ENCODE measurements around the gene UTP4. TPM values are rescaled to one million over a fixed set of nuclear protein-coding genes. Genes with fewer than 3 reads are reported as not detected.
A peak's percentile ranks its signal among the peaks of the same experiment; 100 is the strongest.

UTP4 gene
- total RNA-seq, 1 donor from 2014 or later = 24.1 TPM

- ATAC-seq (ENCODE audit: poor library complexity) (no peak), DNase-seq (no peak)
- intact Hi-C loops (cut with DNase I) = no loop called here
Observed at GRCh38 chr16:69160192-69160591, 27.7 kb downstream of the UTP4 start.

GRCh38 chr16:69165584-69165983 lies 33.1 kb downstream of the UTP4 start:
- intact Hi-C loops (cut with DNase I) = no loop called here
- ATAC-seq (ENCODE audit: poor library complexity) = no peak

GRCh38 chr16:69166221-69166833 lies 33.9 kb downstream of the UTP4 start:
- intact Hi-C loops (cut with DNase I) = no loop called here
- ATAC-seq (ENCODE audit: poor library complexity) = no peak

More at GRCh38 chr16:69165584-69165983, 33.1 kb downstream of the UTP4 start:
- DNase-seq = no peak

GRCh38 chr16:69166946-69167930 lies 34.8 kb downstream of the UTP4 start:
- no peak for DNase-seq
- no peak for ATAC-seq (ENCODE audit: poor library complexity)
- intact Hi-C loops (cut with DNase I) = no loop called here

More at GRCh38 chr16:69166221-69166833, 33.9 kb downstream of the UTP4 start:
- DNase-seq = no peak

- ATAC-seq (ENCODE audit: poor library complexity) = no peak
- intact Hi-C loops (cut with DNase I) = no loop called here
- DNase-seq = no peak
Observed at GRCh38 chr16:69169051-69169450, 36.6 kb downstream of the UTP4 start.

- ATAC-seq (ENCODE audit: poor library complexity) (no peak), DNase-seq (no peak)
- intact Hi-C loops (cut with DNase I) = no loop called here
Observed at GRCh38 chr16:69169607-69170352, 37.3 kb downstream of the UTP4 start.

- DNase-seq (no peak), ATAC-seq (ENCODE audit: poor library complexity) (no peak)
- intact Hi-C loops (cut with DNase I) = no loop called here
Observed at GRCh38 chr16:69171325-69172084, 39.1 kb downstream of the UTP4 start.

- DNase-seq (no peak), ATAC-seq (ENCODE audit: poor library complexity) (no peak)
- intact Hi-C loops (cut with DNase I) = no loop called here
Observed at GRCh38 chr16:69176033-69176800, 43.8 kb downstream of the UTP4 start.

GRCh38 chr16:69179328-69180010 lies 47.0 kb downstream of the UTP4 start:
- intact Hi-C loops (cut with DNase I) = no loop called here
- DNase-seq (peak; percentile 82), ATAC-seq (ENCODE audit: poor library complexity) (peak; percentile 89)

- DNase-seq (no peak), ATAC-seq (ENCODE audit: poor library complexity) (peak; percentile 45)
- intact Hi-C loops (cut with DNase I) = no loop called here
Observed at GRCh38 chr16:69180011-69180338, 47.5 kb downstream of the UTP4 start.

- ATAC-seq (ENCODE audit: poor library complexity) (no peak), DNase-seq (no peak)
- intact Hi-C loops (cut with DNase I) = no loop called here
Observed at GRCh38 chr16:69182730-69183416, 50.4 kb downstream of the UTP4 start.

- DNase-seq (peak; percentile 97), ATAC-seq (ENCODE audit: poor library complexity) (peak; percentile 98)
- intact Hi-C loops (cut with DNase I) = no loop called here
Observed at GRCh38 chr16:69186642-69187445, 54.4 kb downstream of the UTP4 start, which contains the start of gene SNTB2. SNTB2 (plus strand) TSS chr16:69187164; CDS start chr16:69187167, 3 bp downstream.

- intact Hi-C loops (cut with DNase I) = no loop called here
- ATAC-seq (ENCODE audit: poor library complexity) (peak; percentile 56), DNase-seq (peak; percentile 78)
Observed at GRCh38 chr16:69187446-69188235, 55.2 kb downstream of the UTP4 start.

GRCh38 chr16:69188236-69188549 lies 55.7 kb downstream of the UTP4 start:
- intact Hi-C loops (cut with DNase I) = no loop called here
- DNase-seq (no peak), ATAC-seq (ENCODE audit: poor library complexity) (peak; percentile 16)

- DNase-seq (no peak), ATAC-seq (ENCODE audit: poor library complexity) (no peak)
- intact Hi-C loops (cut with DNase I) = no loop called here
Observed at GRCh38 chr16:69188716-69189115, 56.3 kb downstream of the UTP4 start.

All from Right ventricle myocardium superior (tissue), 1 donor.